Esophagus muscularis mucosa (tissue), 4 donors: Measurements from ENCODE around the gene NELFB.

Experiments used
- EP300 ChIP-seq: sonication (generic); formaldehyde crosslinking; IDR thresholded peaks from one replicate; pipeline ENCODE4 v1.6.1; 2017; ENCODE audit warnings: antibody characterized with exemption
- POLR2A ChIP-seq: fragments of 450-650 bp; IDR thresholded peaks from one replicate; pipeline ENCODE4 v1.6.1; 2017; ENCODE audit warnings: antibody characterized with exemption, moderate library complexity, mild to moderate bottlenecking, low read depth
- POLR2AphosphoS5 ChIP-seq, 2 donors: sonication (generic); formaldehyde crosslinking; IDR thresholded peaks; one replicate each; pipeline ENCODE4 v1.6.1; 2017; ENCODE audit warnings: antibody characterized with exemption in 2 of 2
- TF ChIP-seq, protein P1 (sequence below), 3 experiments: fragments of 200-600 bp in 2 of 3; fragments of 450-650 bp in 1 of 3; sonication (generic) in 2 of 3; IDR thresholded peaks; one replicate each; pipeline ENCODE4 v1.5.1; 2017 to 2019; ENCODE audit warnings: antibody characterized with exemption in 3 of 3, mild to moderate bottlenecking in 2 of 3, moderate library complexity in 1 of 3

GRCh38 chr9:137302118-137302448 is 47.0 kb downstream of the NELFB start, which contains the start of gene NRARP:
- TF ChIP-seq EP300 (no peak), POLR2A (no peak), POLR2AphosphoS5 (IDR thresholded peaks at IDR 0.05) (peak; percentile 78 to 83)
- TF ChIP-seq, protein P1, sequence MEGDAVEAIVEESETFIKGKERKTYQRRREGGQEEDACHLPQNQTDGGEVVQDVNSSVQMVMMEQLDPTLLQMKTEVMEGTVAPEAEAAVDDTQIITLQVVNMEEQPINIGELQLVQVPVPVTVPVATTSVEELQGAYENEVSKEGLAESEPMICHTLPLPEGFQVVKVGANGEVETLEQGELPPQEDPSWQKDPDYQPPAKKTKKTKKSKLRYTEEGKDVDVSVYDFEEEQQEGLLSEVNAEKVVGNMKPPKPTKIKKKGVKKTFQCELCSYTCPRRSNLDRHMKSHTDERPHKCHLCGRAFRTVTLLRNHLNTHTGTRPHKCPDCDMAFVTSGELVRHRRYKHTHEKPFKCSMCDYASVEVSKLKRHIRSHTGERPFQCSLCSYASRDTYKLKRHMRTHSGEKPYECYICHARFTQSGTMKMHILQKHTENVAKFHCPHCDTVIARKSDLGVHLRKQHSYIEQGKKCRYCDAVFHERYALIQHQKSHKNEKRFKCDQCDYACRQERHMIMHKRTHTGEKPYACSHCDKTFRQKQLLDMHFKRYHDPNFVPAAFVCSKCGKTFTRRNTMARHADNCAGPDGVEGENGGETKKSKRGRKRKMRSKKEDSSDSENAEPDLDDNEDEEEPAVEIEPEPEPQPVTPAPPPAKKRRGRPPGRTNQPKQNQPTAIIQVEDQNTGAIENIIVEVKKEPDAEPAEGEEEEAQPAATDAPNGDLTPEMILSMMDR (IDR thresholded peaks at IDR 0.05): peak in 1 of 3 experiments; percentile 43
